Pericardium fibroblast (primary cell): ENCODE data around the gene FGF7. TPM values are rescaled to one million over a fixed set of nuclear protein-coding genes. Genes with fewer than 3 reads are reported as not detected.

Experiments used
- total RNA-seq: library from RNA; depleted of rRNA; stranded (reverse); fragments of >200 nt; gene quantifications from 2 replicates; pipeline ENCODE4 v1.2.3, GENCODE V29; 2015

FGF7 gene, protein sequence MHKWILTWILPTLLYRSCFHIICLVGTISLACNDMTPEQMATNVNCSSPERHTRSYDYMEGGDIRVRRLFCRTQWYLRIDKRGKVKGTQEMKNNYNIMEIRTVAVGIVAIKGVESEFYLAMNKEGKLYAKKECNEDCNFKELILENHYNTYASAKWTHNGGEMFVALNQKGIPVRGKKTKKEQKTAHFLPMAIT
- total RNA-seq: 23.6 and 42.9 TPM in 2 replicates

DNA sequence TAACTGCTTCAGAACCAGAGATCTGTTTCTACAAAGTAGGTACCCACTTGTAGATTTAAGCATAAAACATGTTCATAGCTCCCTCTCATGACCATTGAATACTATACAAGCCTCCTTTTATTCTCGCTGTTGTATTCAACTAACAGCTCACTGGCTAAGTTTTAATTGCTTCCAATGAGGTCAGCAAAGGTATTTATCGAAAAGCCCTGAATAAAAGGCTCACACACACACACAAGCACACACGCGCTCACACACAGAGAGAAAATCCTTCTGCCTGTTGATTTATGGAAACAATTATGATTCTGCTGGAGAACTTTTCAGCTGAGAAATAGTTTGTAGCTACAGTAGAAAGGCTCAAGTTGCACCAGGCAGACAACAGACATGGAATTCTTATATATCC lies at the start of gene FGF7:
FGF7 (plus strand) TSS at position 222 of the 400 bp plus-strand sequence. CDS start 1,056 bp downstream, outside the sequence.

Other genes with a start within 250 kb of the FGF7 start
- 2.5 and 3.7 TPM in 2 replicates for gene FAM227B, start 197.6 kb downstream of the FGF7 start, total RNA-seq
- gene DTWD1, start 197.8 kb downstream of the FGF7 start, total RNA-seq: 15.9 and 34.8 TPM in 2 replicates